Activated T-helper 1 cell treated with Interleukin-2 at 50 U/mL for 16 hours (primary cell): Measurements from ENCODE around the gene PRKCE.

ENCODE experiments used
- DNase-seq: peaks from one replicate; pipeline ENCODE4 v3.0.0-alpha.2; 2020; ENCODE audit warnings: low read depth

Gene PRKCE

GRCh38 chr2:45631955-45632354, 19.5 kb upstream of the PRKCE start:
- no peak for DNase-seq

GRCh38 chr2:45634223-45634622, 17.3 kb upstream of the PRKCE start:
- no peak for DNase-seq

GRCh38 chr2:45636008-45636407, 15.5 kb upstream of the PRKCE start:
- DNase-seq = no peak

- DNase-seq = no peak
Measured at GRCh38 chr2:45637440-45637839, 14.0 kb upstream of the PRKCE start.

GRCh38 chr2:45640576-45640975, 10.9 kb upstream of the PRKCE start:
- DNase-seq = no peak

GRCh38 chr2:45643095-45643494, 8.4 kb upstream of the PRKCE start:
- no peak for DNase-seq

- peak; percentile 67 for DNase-seq
Measured at GRCh38 chr2:45643543-45644542, 7.6 kb upstream of the PRKCE start.

- DNase-seq = no peak
Measured at GRCh38 chr2:45646289-45646688, 5.2 kb upstream of the PRKCE start.

GRCh38 chr2:45647356-45647755, 4.1 kb upstream of the PRKCE start:
- no peak for DNase-seq

- DNase-seq = no peak
Measured at GRCh38 chr2:45647986-45648520, 3.4 kb upstream of the PRKCE start.

- DNase-seq = no peak
Measured at GRCh38 chr2:45648636-45649035, 2.8 kb upstream of the PRKCE start.

GRCh38 chr2:45649462-45649857, 2.0 kb upstream of the PRKCE start:
- DNase-seq = no peak

- peak; percentile 29 for DNase-seq
Measured at GRCh38 chr2:45649858-45650811, 1.3 kb upstream of the PRKCE start.

GRCh38 chr2:45650851-45651414, 542 bp upstream of the PRKCE start:
- DNase-seq = peak; percentile 92

GRCh38 chr2:45652090-45653031, 886 bp downstream of the PRKCE start:
- DNase-seq = no peak

GRCh38 chr2:45653122-45653913, 1.8 kb downstream of the PRKCE start:
- no peak for DNase-seq

- DNase-seq = no peak
Measured at GRCh38 chr2:45654250-45654649, 2.8 kb downstream of the PRKCE start.

- DNase-seq = no peak
Measured at GRCh38 chr2:45661828-45662227, 10.4 kb downstream of the PRKCE start.

GRCh38 chr2:45664635-45665261, 13.3 kb downstream of the PRKCE start:
- no peak for DNase-seq

- no peak for DNase-seq
Measured at GRCh38 chr2:45668509-45668908, 17.0 kb downstream of the PRKCE start.
